GM19452 (cell line): ENCODE results near the gene RGS6.

ENCODE experiments used
- ATAC-seq: cut with Tn5 transposase; IDR thresholded peaks from one replicate; pipeline ENCODE4 v1.9.1; 2021; ENCODE audit not compliant: unreplicated experiment

Gene RGS6

GRCh38 chr14:71943695-71944018 lies 11.4 kb downstream of the RGS6 start:
- ATAC-seq = no peak

DNA sequence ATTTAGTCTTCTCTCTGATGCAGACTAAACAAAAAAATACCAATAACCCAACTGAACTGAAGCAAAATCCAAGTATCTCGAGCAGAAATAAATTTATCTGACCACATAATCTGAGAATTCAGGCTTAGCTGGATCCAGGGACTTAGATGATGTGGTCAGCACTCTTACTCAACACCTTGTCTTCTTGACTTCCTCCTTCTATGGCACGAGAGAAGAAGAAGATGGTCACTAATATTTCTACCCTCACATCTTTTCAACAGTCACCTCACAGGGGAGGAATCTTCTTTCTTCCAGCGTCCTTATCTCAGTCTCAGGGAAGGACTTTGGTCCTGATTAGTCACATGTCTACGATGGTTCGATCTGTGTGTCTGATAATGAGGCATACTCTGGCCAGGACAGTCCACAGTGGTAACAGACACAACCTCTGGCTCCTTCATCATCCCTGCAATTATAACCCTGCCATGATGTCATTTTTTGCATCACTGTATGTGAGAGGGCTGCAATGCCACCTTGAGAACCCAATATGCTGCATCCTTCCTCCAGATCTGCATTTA lies 15.8 kb downstream of the RGS6 start:
- ATAC-seq = no peak

DNA sequence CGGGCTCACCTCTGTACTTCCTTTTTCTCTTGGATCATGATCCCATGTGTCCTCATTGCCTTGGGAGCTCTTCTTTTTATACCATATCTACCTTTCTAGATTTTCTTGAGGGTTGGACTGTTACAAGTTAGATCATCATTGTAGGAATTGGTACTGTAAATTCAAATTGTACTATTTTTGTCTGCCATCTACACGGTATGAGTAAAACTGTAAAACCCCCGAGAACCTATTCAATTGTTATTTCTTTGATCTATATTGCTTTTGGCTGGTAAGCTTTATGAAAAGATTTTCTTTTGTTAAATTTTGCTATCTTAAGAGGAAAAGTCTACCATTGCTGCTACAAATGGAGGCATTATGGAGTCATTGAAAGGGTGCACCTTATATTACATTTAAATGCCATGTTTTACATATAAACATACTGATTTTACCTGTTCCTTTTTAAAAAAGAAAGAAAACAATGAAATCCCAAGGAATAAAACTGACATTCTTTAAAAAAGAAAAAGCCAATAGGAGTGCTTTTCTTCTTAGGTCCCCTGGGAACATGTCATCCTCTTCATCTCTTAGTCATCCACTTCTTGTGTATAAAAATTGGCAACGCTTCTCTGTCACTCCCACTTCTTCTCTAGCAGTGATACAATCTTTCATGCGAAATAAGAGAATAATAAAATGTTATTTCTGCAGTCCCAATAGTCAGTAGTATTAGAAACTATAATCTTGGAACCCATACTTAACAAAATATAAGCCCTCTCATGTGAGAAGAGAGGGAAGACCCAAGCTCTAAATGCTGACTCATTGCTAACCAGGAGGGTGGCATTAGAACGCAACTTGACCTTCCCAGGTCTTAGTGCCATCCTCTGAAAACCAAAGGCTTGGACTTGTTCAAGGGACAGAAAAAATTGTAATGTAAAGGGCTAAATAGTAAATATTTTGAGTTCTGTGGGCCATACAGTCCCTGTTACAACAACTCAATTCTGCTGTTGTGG lies 20.4 kb downstream of the RGS6 start:
- no peak for ATAC-seq

DNA sequence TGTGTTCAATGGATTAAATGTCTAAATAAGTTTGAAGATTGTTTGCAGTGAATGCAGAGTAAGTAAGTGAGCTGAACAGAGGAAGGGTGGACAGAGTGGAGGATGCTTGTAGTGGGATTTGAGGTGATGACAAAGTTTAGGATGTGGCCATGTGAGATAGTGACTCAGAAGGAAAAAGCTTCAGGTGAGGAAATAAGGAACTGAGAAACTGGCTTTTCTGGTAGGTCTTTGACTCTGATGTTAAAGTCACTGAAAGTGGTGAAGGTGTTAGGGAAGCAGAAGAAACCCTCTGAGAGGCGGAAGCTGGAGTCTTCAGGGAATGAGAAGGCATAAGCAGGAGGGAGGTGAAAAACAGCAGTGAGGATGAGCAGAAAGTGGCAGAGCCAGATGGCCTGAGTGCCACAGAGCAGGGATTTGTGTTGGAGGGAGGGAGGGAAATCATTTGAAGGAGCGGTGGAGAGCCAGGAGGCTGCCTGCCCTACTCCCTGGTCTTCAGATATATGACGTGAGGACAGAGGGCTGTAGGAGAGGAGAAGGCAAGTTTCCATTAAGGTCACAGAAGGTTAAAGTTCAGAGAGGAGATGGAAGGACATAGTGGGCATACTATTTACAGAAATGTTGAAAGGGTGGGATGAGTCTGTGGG lies 24.8 kb downstream of the RGS6 start:
- peak; percentile 70 for ATAC-seq

- no peak for ATAC-seq
These were observed 26.8 kb downstream of the RGS6 start for GRCh38 chr14:71959055-71959454.

- ATAC-seq = no peak
These were observed 28.5 kb downstream of the RGS6 start for GRCh38 chr14:71960494-71961353.

DNA sequence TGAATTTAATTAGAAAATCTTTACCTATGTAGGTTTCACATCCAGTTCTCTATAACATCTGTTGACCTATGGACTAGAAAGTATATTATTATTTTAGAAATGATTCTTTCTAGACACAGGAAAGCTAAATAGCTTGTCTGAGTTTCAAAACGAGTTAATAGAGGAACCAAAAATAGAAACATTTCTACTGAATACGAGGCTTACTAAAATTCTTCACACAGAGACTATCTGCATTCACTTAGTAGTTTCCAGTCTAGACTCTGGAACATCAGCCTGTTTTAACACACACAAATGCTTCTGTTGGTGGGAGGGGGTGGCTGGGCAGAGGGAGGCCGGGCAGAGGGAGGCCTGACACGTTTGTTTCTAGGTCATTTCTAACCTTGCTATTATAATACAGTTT lies 29.7 kb downstream of the RGS6 start:
- no peak for ATAC-seq

DNA sequence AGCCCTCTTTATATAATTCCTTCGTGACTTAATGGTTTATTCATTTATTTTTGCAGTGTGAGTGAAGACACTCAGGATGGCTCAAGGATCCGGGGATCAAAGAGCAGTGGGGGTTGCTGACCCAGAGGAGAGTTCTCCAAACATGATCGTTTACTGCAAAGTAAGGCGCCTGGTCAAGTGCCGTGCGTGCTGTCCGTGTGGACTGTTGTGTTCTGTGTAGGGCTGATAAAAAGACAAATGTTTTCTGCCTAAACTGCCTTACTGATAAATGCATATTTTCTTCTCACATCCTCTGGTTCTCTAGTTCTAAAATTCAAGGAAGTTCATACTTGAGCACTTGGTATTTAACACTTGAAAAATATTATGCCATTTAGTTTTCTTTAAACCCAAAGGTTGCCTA lies 32.5 kb downstream of the RGS6 start:
- no peak for ATAC-seq

DNA sequence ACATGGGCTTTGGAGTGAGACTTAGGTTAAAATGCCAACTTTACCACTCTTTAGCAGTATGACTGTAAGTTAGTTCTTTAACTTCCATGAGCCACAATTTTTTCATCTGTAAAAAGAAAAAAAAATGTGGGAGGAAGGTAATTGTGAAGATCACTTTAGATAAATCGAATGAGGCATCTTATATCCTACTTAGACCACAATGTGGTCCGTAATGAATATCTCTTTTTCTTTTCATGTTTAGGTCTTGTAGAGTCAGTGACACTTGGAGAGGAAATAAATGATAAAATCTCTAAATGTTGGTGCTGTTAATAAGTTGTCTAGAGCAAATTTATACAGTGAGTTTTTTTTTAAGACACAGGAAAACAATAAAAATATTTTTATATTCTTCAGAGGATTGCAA lies 34.3 kb downstream of the RGS6 start:
- no peak for ATAC-seq

- no peak for ATAC-seq
These were observed 35.5 kb downstream of the RGS6 start for GRCh38 chr14:71967704-71968103.

DNA sequence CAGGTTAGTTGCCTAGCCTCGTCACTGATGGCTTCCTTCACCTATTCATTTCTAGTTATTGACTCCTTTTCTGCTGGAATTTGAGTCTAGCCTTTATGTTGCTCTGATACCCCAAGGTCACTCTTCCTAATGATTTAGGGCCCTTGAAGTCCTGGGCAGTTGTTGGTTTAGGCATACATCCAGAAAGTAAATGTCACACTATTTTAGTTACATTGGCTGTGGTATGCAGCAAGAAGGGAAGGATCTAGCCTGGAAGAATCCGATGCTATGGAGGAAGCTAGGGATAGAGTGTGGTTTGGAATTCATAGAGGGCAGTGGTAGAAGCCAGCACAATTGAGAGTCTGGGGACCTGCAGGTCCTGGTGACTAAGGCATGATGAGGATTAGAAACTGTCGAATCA lies 38.0 kb downstream of the RGS6 start:
- no peak for ATAC-seq

DNA sequence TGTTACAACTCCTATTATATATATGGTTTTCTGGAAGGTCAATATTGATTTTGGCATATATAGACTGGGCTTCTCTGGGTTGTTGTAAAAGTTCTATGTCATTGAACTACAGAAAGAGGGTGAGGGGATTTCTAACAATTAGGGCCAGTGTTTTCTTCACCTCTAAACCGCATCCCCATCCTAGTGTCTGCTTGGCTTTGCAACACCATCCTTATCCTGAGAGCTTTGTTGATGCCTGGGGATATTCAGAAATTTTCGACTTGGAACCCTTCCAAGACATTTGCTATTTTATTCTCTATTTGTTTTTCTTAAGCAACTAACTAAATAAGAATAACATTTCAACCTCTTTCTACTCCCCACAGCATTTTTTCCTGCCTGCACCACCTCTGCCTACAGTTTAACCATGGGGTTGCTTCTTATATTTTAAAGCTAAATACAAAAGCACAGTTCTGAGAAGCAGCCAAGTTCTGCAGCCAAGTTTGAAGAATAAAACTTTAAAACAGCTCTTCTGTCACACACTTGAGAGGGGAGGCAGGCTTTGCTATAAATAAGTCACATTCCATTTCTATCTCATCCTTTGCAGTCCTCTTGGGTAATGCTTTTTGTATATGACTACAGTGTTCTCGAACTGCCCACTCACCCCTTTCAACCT lies 53.4 kb downstream of the RGS6 start:
- ATAC-seq = no peak

- no peak for ATAC-seq
These were observed 56.2 kb downstream of the RGS6 start for GRCh38 chr14:71988476-71988875.

- no peak for ATAC-seq
These were observed 56.7 kb downstream of the RGS6 start for GRCh38 chr14:71988939-71989338.

DNA sequence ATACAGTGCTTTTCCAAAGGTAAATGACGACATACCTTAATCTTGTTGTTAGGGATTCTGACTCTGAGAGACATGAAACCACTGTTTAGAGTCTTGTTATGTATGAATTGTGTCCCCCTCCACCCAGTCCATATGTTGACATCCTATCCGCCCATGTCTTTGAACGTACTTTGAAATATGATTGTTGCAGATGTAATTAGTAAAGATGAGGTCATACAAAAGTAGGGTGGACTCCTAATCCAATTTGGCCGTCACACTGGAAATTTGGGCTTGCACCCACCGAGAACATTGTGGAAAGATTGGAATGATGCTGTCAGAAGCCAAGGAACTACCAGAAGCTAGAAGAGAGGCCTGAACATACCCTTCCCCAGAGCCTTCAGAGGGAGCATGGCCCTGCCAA lies 62.2 kb downstream of the RGS6 start:
- ATAC-seq = no peak

GRCh38 chr14:71995741-71996140 lies 63.5 kb downstream of the RGS6 start:
- ATAC-seq = no peak

GRCh38 chr14:71996610-71997009 lies 64.4 kb downstream of the RGS6 start:
- no peak for ATAC-seq

GRCh38 chr14:72000907-72001306 lies 68.7 kb downstream of the RGS6 start:
- no peak for ATAC-seq

DNA sequence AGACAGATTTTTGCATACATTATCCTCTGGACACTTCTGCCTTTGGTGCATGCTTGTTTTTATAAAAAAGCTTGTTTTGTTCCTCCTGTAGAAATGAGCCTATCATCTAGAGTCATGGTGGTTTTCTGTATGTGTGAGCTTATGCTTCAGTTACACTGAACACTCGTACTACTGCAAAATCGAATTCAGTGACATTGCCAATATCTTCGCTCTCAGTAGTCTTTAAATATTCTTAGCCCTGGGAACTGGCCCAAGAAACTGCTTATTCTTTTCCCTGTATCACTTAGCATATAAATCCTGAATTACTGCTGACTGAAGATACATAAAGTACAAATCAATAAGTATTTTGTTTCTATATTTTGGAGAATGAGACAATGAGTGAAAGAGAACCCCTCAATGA lies 70.5 kb downstream of the RGS6 start:
- no peak for ATAC-seq

GRCh38 chr14:72008666-72009065 lies 76.4 kb downstream of the RGS6 start:
- ATAC-seq = no peak

GRCh38 chr14:72010474-72010873 lies 78.2 kb downstream of the RGS6 start:
- ATAC-seq = no peak
